GM18858 (cell line): ENCODE data around the gene RAD51.

Experiments
- ATAC-seq: cut with Tn5 transposase; IDR thresholded peaks from one replicate; pipeline ENCODE4 v1.9.1; 2021; ENCODE audit not compliant: unreplicated experiment

Gene RAD51

GRCh38 chr15:40776537-40777141 is 81.7 kb downstream of the RAD51 start:
- ATAC-seq: no peak
